Measurements from ENCODE around the gene PCDHB13. TPM values are rescaled to one million over a fixed set of nuclear protein-coding genes. Genes with fewer than 3 reads are reported as not detected.
A peak's percentile ranks its signal among the peaks of the same experiment; 100 is the strongest.
"Not testable (repeated sequence)": the region's sequence is repeated elsewhere in the genome, so short reads cannot be mapped to it uniquely, and the experiment has no call there.

Gene PCDHB13
- total and polyA plus RNA-seq, 5 donors from 2014 or later: 0.05 TPM; not detected in 4

- DNase-seq (no peak), ATAC-seq (ENCODE audit: low read depth in 2 of 2) (no peak)
- Histone ChIP-seq H3K27ac (ENCODE audit: insufficient read depth, low read length, poor library complexity, severe bottlenecking) (no peak overlapping the region), H3K4me1 (ENCODE audit: control insufficient read depth, insufficient read depth, low read length, poor library complexity, severe bottlenecking) (no peaks in the 10 kb centered on the region), H3K4me3 (ENCODE audit: low read depth, low read length) (no peak overlapping the region), H3K36me3 (ENCODE audit: control insufficient read depth, insufficient read depth, low read length) (no peaks in the 10 kb centered on the region), H3K9me3 (ENCODE audit: control insufficient read depth in 2 of 2, low read length in 2 of 2) (no peaks in the 10 kb centered on the region), H3K27me3 (ENCODE audit: control insufficient read depth, insufficient read depth, low read length) (peaks cover 9% of the 10 kb centered on the region)
- Mint-ChIP-seq H3K36me3 (peaks cover 6% of the 10 kb centered on the region), H3K27me3 (peaks cover 4% of the 10 kb centered on the region), H3K4me3 (no peak overlapping the region), H3K27ac (no peak overlapping the region), H3K4me1 (no peaks in the 10 kb centered on the region), H3K9me3 (peaks cover 0 to 19% (median 6%) of the 10 kb centered on the region in 7 donors)
Observed at GRCh38 chr5:141180313-141180712, 33.4 kb upstream of the PCDHB13 start.

- Mint-ChIP-seq H3K27ac (no peak within 1 kb of the TSS), H3K4me1 (peaks cover 0 to 6% (median 2%) of the 10 kb centered on the region in 4 donors), H3K4me3 (no peak within 1 kb of the TSS), H3K27me3 (peaks cover 14% of the 10 kb centered on the region), H3K36me3 (peaks cover 6% of the 10 kb centered on the region), H3K9me3 (peaks cover 0 to 27% (median 8%) of the 10 kb centered on the region in 7 donors)
- peaks cover 6% of the 10 kb centered on the region for H3K27me3 ChIP-seq (ENCODE audit: control insufficient read depth, insufficient read depth, low read length)
- H3K36me3 ChIP-seq (ENCODE audit: control insufficient read depth, insufficient read depth, low read length): no peaks in the 10 kb centered on the region
- H3K9me3 ChIP-seq (ENCODE audit: control insufficient read depth in 2 of 2, low read length in 2 of 2): no peaks in the 10 kb centered on the region
- DNase-seq (no peak), ATAC-seq (ENCODE audit: low read depth in 2 of 2) (no peak)
- H3K4me3 ChIP-seq (ENCODE audit: low read depth, low read length): no peak within 1 kb of the TSS
- H3K4me1 ChIP-seq (ENCODE audit: control insufficient read depth, insufficient read depth, low read length, poor library complexity, severe bottlenecking): no peaks in the 10 kb centered on the region
- H3K27ac ChIP-seq (ENCODE audit: insufficient read depth, low read length, poor library complexity, severe bottlenecking): no peak within 1 kb of the TSS
Observed at GRCh38 chr5:141182248-141182647, 31.5 kb upstream of the PCDHB13 start, which contains the start of gene PCDHB16. TSS of gene PCDHB16 (plus strand) at chr5:141182387. CDS start at chr5:141182560, 173 bp downstream.

- not testable (repeated sequence) for H3K27ac Mint-ChIP-seq; H3K27ac ChIP-seq (ENCODE audit: insufficient read depth, low read length, poor library complexity, severe bottlenecking); H3K36me3 ChIP-seq (ENCODE audit: control insufficient read depth, insufficient read depth, low read length); ATAC-seq (ENCODE audit: low read depth in 2 of 2); H3K9me3 ChIP-seq (ENCODE audit: control insufficient read depth in 2 of 2, low read length in 2 of 2); DNase-seq; H3K4me3 Mint-ChIP-seq; H3K4me1 ChIP-seq (ENCODE audit: control insufficient read depth, insufficient read depth, low read length, poor library complexity, severe bottlenecking); H3K36me3 Mint-ChIP-seq; H3K4me1 Mint-ChIP-seq; H3K4me3 ChIP-seq (ENCODE audit: low read depth, low read length); H3K27me3 ChIP-seq (ENCODE audit: control insufficient read depth, insufficient read depth, low read length)
- Mint-ChIP-seq H3K9me3 (peaks cover 0 to 31% (median 12%) of the 10 kb centered on the region in 7 donors), H3K27me3 (peaks cover 19% of the 10 kb centered on the region)
Observed at GRCh38 chr5:141184117-141184855, 29.4 kb upstream of the PCDHB13 start.

GRCh38 chr5:141186897-141187512 lies 26.7 kb upstream of the PCDHB13 start, which contains the start of gene PCDHB9:
TSS of gene PCDHB9 (plus strand) at chr5:141187161. CDS start at chr5:141187319, 158 bp downstream.
- Histone ChIP-seq H3K9me3 (ENCODE audit: control insufficient read depth in 2 of 2, low read length in 2 of 2) (peaks cover 0 to 2% of the 10 kb centered on the region in 2 experiments), H3K27me3 (ENCODE audit: control insufficient read depth, insufficient read depth, low read length) (peaks cover 3% of the 10 kb centered on the region), H3K4me3 (ENCODE audit: low read depth, low read length) (peak within 1 kb of the TSS; percentile 27), H3K4me1 (ENCODE audit: control insufficient read depth, insufficient read depth, low read length, poor library complexity, severe bottlenecking) (no peaks in the 10 kb centered on the region), H3K36me3 (ENCODE audit: control insufficient read depth, insufficient read depth, low read length) (no peaks in the 10 kb centered on the region), H3K27ac (ENCODE audit: insufficient read depth, low read length, poor library complexity, severe bottlenecking) (no peak within 1 kb of the TSS)
- peak in 2 of 3 donors; percentile 9 to 13 for DNase-seq
- Mint-ChIP-seq H3K36me3 (peaks cover 14% of the 10 kb centered on the region), H3K27me3 (peaks cover 21% of the 10 kb centered on the region), H3K9me3 (peaks cover 0 to 39% (median 14%) of the 10 kb centered on the region in 7 donors), H3K27ac (no peak within 1 kb of the TSS), H3K4me3 (peak within 1 kb of the TSS in 2 of 4 donors; percentile 12 to 49), H3K4me1 (peaks cover 0 to 11% (median 2%) of the 10 kb centered on the region in 4 donors)
- no peak for ATAC-seq (ENCODE audit: low read depth in 2 of 2)

- H3K36me3 ChIP-seq (ENCODE audit: control insufficient read depth, insufficient read depth, low read length); H3K27me3 ChIP-seq (ENCODE audit: control insufficient read depth, insufficient read depth, low read length); H3K4me3 Mint-ChIP-seq; DNase-seq; H3K4me3 ChIP-seq (ENCODE audit: low read depth, low read length); H3K4me1 ChIP-seq (ENCODE audit: control insufficient read depth, insufficient read depth, low read length, poor library complexity, severe bottlenecking); H3K9me3 ChIP-seq (ENCODE audit: control insufficient read depth in 2 of 2, low read length in 2 of 2); H3K27ac Mint-ChIP-seq; H3K27ac ChIP-seq (ENCODE audit: insufficient read depth, low read length, poor library complexity, severe bottlenecking); ATAC-seq (ENCODE audit: low read depth in 2 of 2): not testable (repeated sequence)
- Mint-ChIP-seq H3K36me3 (peaks cover 14% of the 10 kb centered on the region), H3K27me3 (peaks cover 20% of the 10 kb centered on the region), H3K9me3 (peaks cover 0 to 39% (median 10%) of the 10 kb centered on the region in 7 donors), H3K4me1 (peaks cover 0 to 11% (median 2%) of the 10 kb centered on the region in 4 donors)
Observed at GRCh38 chr5:141188682-141189081, 25.0 kb upstream of the PCDHB13 start.

- peaks cover 20% of the 10 kb centered on the region for H3K27me3 Mint-ChIP-seq
- ATAC-seq (ENCODE audit: low read depth in 2 of 2); H3K27me3 ChIP-seq (ENCODE audit: control insufficient read depth, insufficient read depth, low read length); H3K36me3 ChIP-seq (ENCODE audit: control insufficient read depth, insufficient read depth, low read length); H3K9me3 ChIP-seq (ENCODE audit: control insufficient read depth in 2 of 2, low read length in 2 of 2); H3K27ac Mint-ChIP-seq; H3K27ac ChIP-seq (ENCODE audit: insufficient read depth, low read length, poor library complexity, severe bottlenecking); H3K4me3 ChIP-seq (ENCODE audit: low read depth, low read length); H3K4me1 ChIP-seq (ENCODE audit: control insufficient read depth, insufficient read depth, low read length, poor library complexity, severe bottlenecking); H3K4me3 Mint-ChIP-seq; DNase-seq: not testable (repeated sequence)
- H3K4me1 Mint-ChIP-seq: peaks cover 0 to 11% (median 2%) of the 10 kb centered on the region in 4 donors
- peaks cover 0 to 38% (median 10%) of the 10 kb centered on the region in 7 donors for H3K9me3 Mint-ChIP-seq
- H3K36me3 Mint-ChIP-seq: peaks cover 14% of the 10 kb centered on the region
Observed at GRCh38 chr5:141189131-141189530, 24.6 kb upstream of the PCDHB13 start.

GRCh38 chr5:141192110-141192725 lies 21.5 kb upstream of the PCDHB13 start, which contains the start of gene PCDHB10:
TSS of gene PCDHB10 (plus strand) at chr5:141192353. CDS start at chr5:141192553, 200 bp downstream.
- H3K36me3 ChIP-seq (ENCODE audit: control insufficient read depth, insufficient read depth, low read length): no peaks in the 10 kb centered on the region
- no peaks in the 10 kb centered on the region for H3K4me1 ChIP-seq (ENCODE audit: control insufficient read depth, insufficient read depth, low read length, poor library complexity, severe bottlenecking)
- no peak within 1 kb of the TSS for H3K27ac Mint-ChIP-seq
- peaks cover 10% of the 10 kb centered on the region for H3K27me3 Mint-ChIP-seq
- H3K4me1 Mint-ChIP-seq: peaks cover 0 to 4% (median 0%) of the 10 kb centered on the region in 4 donors
- ATAC-seq (ENCODE audit: low read depth in 2 of 2) (no peak), DNase-seq (peak in 2 of 3 donors; percentile 8 to 10)
- peaks cover 8% of the 10 kb centered on the region for H3K36me3 Mint-ChIP-seq
- no peak within 1 kb of the TSS for H3K27ac ChIP-seq (ENCODE audit: insufficient read depth, low read length, poor library complexity, severe bottlenecking)
- no peak within 1 kb of the TSS for H3K4me3 ChIP-seq (ENCODE audit: low read depth, low read length)
- no peaks in the 10 kb centered on the region for H3K27me3 ChIP-seq (ENCODE audit: control insufficient read depth, insufficient read depth, low read length)
- no peak within 1 kb of the TSS for H3K4me3 Mint-ChIP-seq
- peaks cover 0 to 44% (median 20%) of the 10 kb centered on the region in 7 donors for H3K9me3 Mint-ChIP-seq
- peaks cover 9 to 10% of the 10 kb centered on the region in 2 experiments for H3K9me3 ChIP-seq (ENCODE audit: control insufficient read depth in 2 of 2, low read length in 2 of 2)
